Gastroesophageal sphincter (tissue), 3 donors: ENCODE measurements around the gene UVSSA.

ENCODE experiments used
- POLR2A ChIP-seq, 2 donors: fragments of 450-650 bp; IDR thresholded peaks; one replicate each; pipeline ENCODE4 v1.6.1; 2017; ENCODE audit warnings: antibody characterized with exemption in 2 of 2, mild to moderate bottlenecking in 2 of 2, moderate library complexity in 1 of 2
- TF ChIP-seq, protein P1 (sequence below), 4 experiments: fragments of 200-600 bp in 2 of 4; fragments of 450-650 bp in 2 of 4; sonication (generic) in 1 of 4; IDR thresholded peaks; one replicate each; pipeline ENCODE4 v1.5.1; 2017 to 2019; ENCODE audit warnings: antibody characterized with exemption in 4 of 4, mild to moderate bottlenecking in 2 of 4, moderate library complexity in 2 of 4

DNA sequence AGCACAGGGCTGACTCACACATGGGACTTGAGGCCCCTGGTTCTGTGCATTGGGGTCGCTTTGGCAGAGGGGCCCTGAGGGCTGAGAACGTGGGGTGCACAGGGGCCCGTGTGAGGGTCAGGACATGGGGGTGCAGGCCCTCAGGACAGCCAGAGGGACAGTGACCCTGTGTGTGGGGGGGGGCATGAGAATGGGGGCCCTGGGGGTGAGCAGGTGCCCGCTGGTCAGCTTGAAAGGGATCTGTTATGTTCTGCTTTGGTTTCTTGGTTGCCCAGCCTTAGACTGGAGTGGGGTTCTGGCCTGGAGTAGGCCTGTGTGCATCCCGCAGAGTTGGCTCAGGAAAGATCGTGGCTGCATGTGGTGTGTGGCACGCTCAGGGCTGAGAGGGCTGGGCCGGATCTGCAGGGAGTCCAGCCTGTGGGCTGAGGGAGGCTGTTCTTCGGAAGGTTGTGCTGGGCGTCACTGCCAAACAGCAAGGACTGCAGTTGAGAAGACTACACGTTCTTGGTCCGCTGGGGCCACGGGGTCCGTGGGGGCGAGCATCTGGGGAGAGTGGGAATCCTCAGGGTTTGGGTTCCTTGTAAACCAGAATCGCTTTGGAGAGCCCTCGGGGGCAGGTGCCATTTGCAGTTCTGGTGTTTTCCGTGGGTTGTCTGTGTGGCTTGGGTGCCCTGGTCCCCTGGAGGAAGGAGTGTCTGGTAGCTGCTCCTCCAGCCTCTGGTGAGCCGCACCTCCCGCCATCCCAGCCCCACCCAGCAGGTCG is 15.2 kb upstream of the UVSSA start:
- no peak for TF ChIP-seq POLR2A (IDR thresholded peaks at IDR 0.05)
- TF ChIP-seq, protein P1, sequence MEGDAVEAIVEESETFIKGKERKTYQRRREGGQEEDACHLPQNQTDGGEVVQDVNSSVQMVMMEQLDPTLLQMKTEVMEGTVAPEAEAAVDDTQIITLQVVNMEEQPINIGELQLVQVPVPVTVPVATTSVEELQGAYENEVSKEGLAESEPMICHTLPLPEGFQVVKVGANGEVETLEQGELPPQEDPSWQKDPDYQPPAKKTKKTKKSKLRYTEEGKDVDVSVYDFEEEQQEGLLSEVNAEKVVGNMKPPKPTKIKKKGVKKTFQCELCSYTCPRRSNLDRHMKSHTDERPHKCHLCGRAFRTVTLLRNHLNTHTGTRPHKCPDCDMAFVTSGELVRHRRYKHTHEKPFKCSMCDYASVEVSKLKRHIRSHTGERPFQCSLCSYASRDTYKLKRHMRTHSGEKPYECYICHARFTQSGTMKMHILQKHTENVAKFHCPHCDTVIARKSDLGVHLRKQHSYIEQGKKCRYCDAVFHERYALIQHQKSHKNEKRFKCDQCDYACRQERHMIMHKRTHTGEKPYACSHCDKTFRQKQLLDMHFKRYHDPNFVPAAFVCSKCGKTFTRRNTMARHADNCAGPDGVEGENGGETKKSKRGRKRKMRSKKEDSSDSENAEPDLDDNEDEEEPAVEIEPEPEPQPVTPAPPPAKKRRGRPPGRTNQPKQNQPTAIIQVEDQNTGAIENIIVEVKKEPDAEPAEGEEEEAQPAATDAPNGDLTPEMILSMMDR (IDR thresholded peaks at IDR 0.05): no peak
